ENCODE results near the gene C1QL3. TPM values are rescaled to one million over a fixed set of nuclear protein-coding genes. Genes with fewer than 3 reads are reported as not detected.

The C1QL3 gene
- total and polyA plus RNA-seq, 2 of the 4 experiments (the other 2 are of a cell fraction), result not detected

GRCh38 chr10:16477757-16478156 is 43.9 kb downstream of the C1QL3 start:
- DNase-seq (no peak), ATAC-seq (ENCODE audit: low read depth) (no peak)
- Histone ChIP-seq H3K4me3 (ENCODE audit: insufficient read depth, low read depth, low read length) (no peak overlapping the region), H3K56ac (ENCODE audit: extremely low read depth, insufficient read depth, low read length) (no peak overlapping the region), H2AK5ac (ENCODE audit: low read depth, low read length) (no peak overlapping the region), H2BK120ac (ENCODE audit: low read depth, low read length) (no peak overlapping the region), H3K9me3 (ENCODE audit: control insufficient read depth, insufficient read depth, low read length) (no peaks in the 10 kb centered on the region), H2AK9ac (replicated peaks; ENCODE audit: low read depth, low read length, poor library complexity) (no peak overlapping the region), H4K20me1 (ENCODE audit: insufficient read depth, low read length) (no peaks in the 10 kb centered on the region), H3K27ac (ENCODE audit: insufficient read depth, low read length) (no peak overlapping the region), H4K91ac (ENCODE audit: insufficient read depth, low read depth, low read length) (no peak overlapping the region), H2AFZ (replicated peaks; ENCODE audit: low read length, poor library complexity) (no peak overlapping the region), H3K9ac (ENCODE audit: low read depth, low read length) (no peak overlapping the region), H4K8ac (ENCODE audit: low read depth in 2 of 2, low read length in 2 of 2) (no peak overlapping the region), H4K5ac (ENCODE audit: low read depth, low read length) (no peak overlapping the region), H3K4me2 (ENCODE audit: low read depth, low read length) (no peak overlapping the region), H3K27me3 (ENCODE audit: control insufficient read depth, insufficient read depth, low read length) (no peaks in the 10 kb centered on the region), H3K23ac (ENCODE audit: low read depth, low read length) (no peak overlapping the region), H2BK20ac (ENCODE audit: low read depth, low read length) (no peak overlapping the region), H3K4me1 (ENCODE audit: control insufficient read depth, insufficient read depth, low read length) (no peaks in the 10 kb centered on the region), H3K18ac (ENCODE audit: low read depth, low read length) (no peak overlapping the region), H3K14ac (replicated peaks; ENCODE audit: low read depth, low read length) (no peak overlapping the region), H3K9me1 (ENCODE audit: insufficient read depth, low read length) (no peaks in the 10 kb centered on the region), H2BK5ac (ENCODE audit: low read depth, low read length, poor library complexity, severe bottlenecking) (no peak overlapping the region), H3K79me1 (ENCODE audit: low read depth in 1 of 2, low read length in 2 of 2) (no peaks in the 10 kb centered on the region), H2BK15ac (ENCODE audit: low read depth, low read length) (no peak overlapping the region), H3K4ac (ENCODE audit: low read depth, low read length) (no peak overlapping the region), H3K36me3 (ENCODE audit: control insufficient read depth, insufficient read depth, low read length) (no peaks in the 10 kb centered on the region)
- ChIA-PET POLR2A (ENCODE audit: unreplicated experiment) (no interaction called here), CTCF (no interaction called here)
- dilution Hi-C loops (cut with HindIII; ENCODE audit: low sequenced_read_pairs, unreplicated experiment), result no loop called here
- TF ChIP-seq BHLHE40 (IDR thresholded peaks at IDR 0.05; ENCODE audit: low read depth, low read length), result no peak
- TF ChIP-seq MXI1 (IDR thresholded peaks at IDR 0.05; ENCODE audit: borderline replicate concordance, low read depth, low read length), result no peak
- no peak for TF ChIP-seq CTCF (conservative IDR thresholded peaks at IDR 0.05; ENCODE audit: low read depth, low read length)
- TF ChIP-seq FOS (IDR thresholded peaks at IDR 0.05; ENCODE audit: low read depth, low read length), result no peak
- no peak for TF ChIP-seq RAD21 (IDR thresholded peaks at IDR 0.05; ENCODE audit: low read length)
- TF ChIP-seq SMC3 (IDR thresholded peaks at IDR 0.05; ENCODE audit: low read depth, low read length), result no peak
- no peak for TF ChIP-seq MAZ (IDR thresholded peaks at IDR 0.05; ENCODE audit: borderline replicate concordance, low read depth, low read length)
- no peak for TF ChIP-seq NFE2L2 (IDR thresholded peaks at IDR 0.05; ENCODE audit: low read depth, low read length)
- TF ChIP-seq ELK1 (IDR thresholded peaks at IDR 0.05; ENCODE audit: borderline replicate concordance, low read depth, low read length), result no peak
- no peak for TF ChIP-seq RCOR1 (IDR thresholded peaks at IDR 0.05; ENCODE audit: insufficient replicate concordance, low read length)
- no peak for TF ChIP-seq USF2 (IDR thresholded peaks at IDR 0.05; ENCODE audit: low read depth, low read length)
- no peak for TF ChIP-seq MAFK (IDR thresholded peaks at IDR 0.05; ENCODE audit: low read depth, low read length)
- no peak for TF ChIP-seq POLR2A (IDR thresholded peaks at IDR 0.05; ENCODE audit: low read depth, low read length)
- no peak for TF ChIP-seq CHD1 (IDR thresholded peaks at IDR 0.05; ENCODE audit: low read depth, low read length)
- no peak for TF ChIP-seq RFX5 (IDR thresholded peaks at IDR 0.05; ENCODE audit: low read depth, low read length)
- no peak for TF ChIP-seq CEBPB (IDR thresholded peaks at IDR 0.05; ENCODE audit: low read depth, low read length)
- no CpG with 5 or more reads among the region's 1 CpG for WGBS, 2 experiments (ENCODE audit: extremely low coverage in 2 of 2, insufficient read length in 1 of 2)
- in situ Hi-C loops (cut with MboI; ENCODE audit: low sequenced_read_pairs), result no loop called here
- BruUV-seq (replicated peaks), result no TSS peak
- intact Hi-C loops (cut with micrococcal nuclease), result no loop called here
